Measurements from ENCODE around the gene RPA3. TPM values are rescaled to one million over a fixed set of nuclear protein-coding genes. Genes with fewer than 3 reads are reported as not detected.

Gene RPA3
- total RNA-seq, 1 experiment from 2014 or later = 87.5 TPM

GRCh38 chr7:7720750-7721621 is 2.6 kb upstream of the RPA3 start:
- Histone ChIP-seq H3K79me2 (ENCODE audit: insufficient read depth, low read length) (no peaks in the 10 kb centered on the region), H3K9me2 (ENCODE audit: insufficient read depth) (no peaks in the 10 kb centered on the region), H3K4me1 (ENCODE audit: control insufficient read depth in 1 of 2, insufficient read depth in 2 of 2, low read length in 2 of 2) (no peaks in the 10 kb centered on the region), H2AFZ (ENCODE audit: low read depth, low read length, poor library complexity, severe bottlenecking) (no peak overlapping the region), H3K9ac (ENCODE audit: low read length) (no peak overlapping the region), H3K4me3 (replicated peaks in 1 of 2; ENCODE audit: low read depth in 1 of 2, low read length in 2 of 2) (no peak overlapping the region), H3K36me3 (ENCODE audit: control insufficient read depth in 1 of 2, insufficient read depth in 2 of 2, low read length in 2 of 2) (no peaks in the 10 kb centered on the region), H3K4me2 (ENCODE audit: low read length) (no peak overlapping the region), H3K9me3 (ENCODE audit: control insufficient read depth in 1 of 2, insufficient read depth in 1 of 2, low read depth in 1 of 2, low read length in 2 of 2) (no peaks in the 10 kb centered on the region), H4K20me1 (ENCODE audit: insufficient read depth) (no peaks in the 10 kb centered on the region), H3K27ac (ENCODE audit: low read depth, low read length) (no peak overlapping the region), H3K27me3 (ENCODE audit: insufficient read depth, low read length) (no peaks in the 10 kb centered on the region)
- DNase-seq (ENCODE audit: low read depth, low spot score) (no peak), ATAC-seq (no peak)
- ChIA-PET POLR2A (no interaction called here), CTCF (no interaction called here), RAD21 (ENCODE audit: low non-redundant PET in 1 of 2, low total read pairs in 2 of 2, uncharacterized antibody in 2 of 2, unreplicated experiment in 2 of 2) (no interaction called here)
- intact Hi-C loops (cut with micrococcal nuclease) = no loop called here
- no TSS peak for BruUV-seq (replicated peaks)
- TF ChIP-seq ELF1 (IDR thresholded peaks at IDR 0.05; ENCODE audit: borderline replicate concordance, low read depth) (no peak), YY1 (IDR thresholded peaks at IDR 0.05; ENCODE audit: extremely low read depth, insufficient replicate concordance, low read depth, low read length) (no peak), ZBTB33 (IDR thresholded peaks at IDR 0.05; ENCODE audit: extremely low read depth, insufficient replicate concordance, low read length) (no peak), CTCF (IDR thresholded peaks at IDR 0.05 in 2 of 3, conservative IDR thresholded peaks at IDR 0.05 in 1 of 3; ENCODE audit: borderline replicate concordance in 1 of 3, insufficient read depth in 1 of 3, low read depth in 2 of 3, low read length in 2 of 3) (no peak), FOSL1 (IDR thresholded peaks at IDR 0.05; ENCODE audit: low read depth) (no peak), CEBPB (IDR thresholded peaks at IDR 0.05; ENCODE audit: low read depth) (no peak), CBX3 (IDR thresholded peaks at IDR 0.05; ENCODE audit: low read depth) (no peak), POLR2A (IDR thresholded peaks at IDR 0.05; ENCODE audit: borderline replicate concordance, extremely low read depth, insufficient read depth, insufficient read length) (no peak), JUND (IDR thresholded peaks at IDR 0.05) (no peak), REST (IDR thresholded peaks at IDR 0.05; ENCODE audit: low read depth) (no peak), RAD21 (IDR thresholded peaks at IDR 0.05; ENCODE audit: low read depth) (no peak), MAX (IDR thresholded peaks at IDR 0.05) (no peak)

Data from HCT116 (cell line).